IPS DF 6.9 (cell line): ENCODE data around the gene DDX39B.
"Not testable (repeated sequence)": the region's sequence is repeated elsewhere in the genome, so short reads cannot be mapped to it uniquely, and the experiment has no call there.

Source experiments
- DNase-seq: peaks from one replicate; pipeline ENCODE4 v3.0.0-alpha.2; 2013; ENCODE audit warnings: low read depth, low spot score
- H3K27ac ChIP-seq: one replicate; pipeline ENCODE4 v1.5.1; 2013; ENCODE audit warnings: low read length, control low read depth
- H3K27me3 ChIP-seq: 2 replicates; pipeline ENCODE4 v1.6.1; 2013; ENCODE audit warnings: mild to moderate bottlenecking, low read length; ENCODE audit not compliant: control insufficient read depth, insufficient read depth
- H3K36me3 ChIP-seq: 2 replicates; pipeline ENCODE4 v1.6.1; 2013; ENCODE audit warnings: low read length; ENCODE audit not compliant: control insufficient read depth, insufficient read depth
- H3K4me1 ChIP-seq: 2 replicates; pipeline ENCODE4 v1.6.1; 2013; ENCODE audit warnings: low read length; ENCODE audit not compliant: control insufficient read depth, insufficient read depth
- H3K4me3 ChIP-seq: 2 replicates; pipeline ENCODE4 v1.5.1; 2013; ENCODE audit warnings: mild to moderate bottlenecking, low read length
- H3K9me3 ChIP-seq: 2 replicates; pipeline ENCODE4 v1.6.1; 2013; ENCODE audit warnings: low read length, inconsistent platforms; ENCODE audit not compliant: control insufficient read depth, insufficient read depth
- WGBS: extraction: QIAGEN DNeasy Blood & Tissue Kit; methylation state at CpG from one replicate; pipeline ENCODE4 v1.1.7; 2013; ENCODE audit warnings: mixed read lengths, missing lambda C conversion rate; ENCODE audit not compliant: insufficient read length, insufficient coverage; 5-methylcytosine and 5-hydroxymethylcytosine counted together

The DDX39B gene

GRCh38 chr6:31559606-31559957 is 17.8 kb upstream of the DDX39B start:
- Histone ChIP-seq H3K36me3 (peaks cover 2% of the 10 kb centered on the region; the same call in 1 of the 2 replicates), H3K4me3 (no peak overlapping the region), H3K27ac (no peak overlapping the region), H3K4me1 (no peaks in the 10 kb centered on the region), H3K27me3 (no peaks in the 10 kb centered on the region), H3K9me3 (no peaks in the 10 kb centered on the region)
- no CpG with 5 or more reads among the region's 4 CpGs for WGBS
- DNase-seq = no peak

GRCh38 chr6:31558631-31559500 is 17.1 kb upstream of the DDX39B start:
- no CpG with 5 or more reads among the region's 14 CpGs for WGBS
- H3K4me3 ChIP-seq = no peak overlapping the region

GRCh38 chr6:31558318-31558625 is 16.5 kb upstream of the DDX39B start:
- H3K4me3 ChIP-seq = no peak overlapping the region
- peaks cover 2% of the 10 kb centered on the region; the same call in 1 of the 2 replicates for H3K36me3 ChIP-seq
- no peak for DNase-seq
- H3K4me1 ChIP-seq = no peaks in the 10 kb centered on the region
- no peaks in the 10 kb centered on the region for H3K9me3 ChIP-seq
- no peaks in the 10 kb centered on the region for H3K27me3 ChIP-seq
- no peak overlapping the region for H3K27ac ChIP-seq
- WGBS = no CpG with 5 or more reads among the region's 8 CpGs

More at GRCh38 chr6:31558631-31559500, 17.1 kb upstream of the DDX39B start:
- Histone ChIP-seq H3K9me3 (no peaks in the 10 kb centered on the region), H3K27me3 (no peaks in the 10 kb centered on the region), H3K27ac (no peak overlapping the region), H3K36me3 (peaks cover 2% of the 10 kb centered on the region; the same call in 1 of the 2 replicates), H3K4me1 (no peaks in the 10 kb centered on the region)
- no peak for DNase-seq

GRCh38 chr6:31557443-31558317 is 15.9 kb upstream of the DDX39B start:
- H3K36me3 ChIP-seq = peaks cover 2% of the 10 kb centered on the region; the same call in 1 of the 2 replicates
- DNase-seq = no peak
- H3K27ac ChIP-seq = no peak overlapping the region
- no peaks in the 10 kb centered on the region for H3K9me3 ChIP-seq
- no CpG with 5 or more reads among the region's 24 CpGs for WGBS
- H3K27me3 ChIP-seq = no peaks in the 10 kb centered on the region
- no peaks in the 10 kb centered on the region for H3K4me1 ChIP-seq
- no peak overlapping the region for H3K4me3 ChIP-seq

- no peak overlapping the region for H3K4me3 ChIP-seq
- no peaks in the 10 kb centered on the region for H3K4me1 ChIP-seq
- H3K36me3 ChIP-seq = peaks cover 2% of the 10 kb centered on the region; the same call in 1 of the 2 replicates
- no peaks in the 10 kb centered on the region for H3K27me3 ChIP-seq
- H3K9me3 ChIP-seq = no peaks in the 10 kb centered on the region
- no CpG with 5 or more reads among the region's 3 CpGs for WGBS
- H3K27ac ChIP-seq = no peak overlapping the region
- DNase-seq = no peak
These were observed 14.5 kb upstream of the DDX39B start for GRCh38 chr6:31556307-31556706.

- not testable (repeated sequence) for DNase-seq, H3K4me1 ChIP-seq, H3K36me3 ChIP-seq, H3K4me3 ChIP-seq, H3K9me3 ChIP-seq, H3K27ac ChIP-seq, H3K27me3 ChIP-seq
- WGBS = no CpG with 5 or more reads among the region's 5 CpGs
These were observed 9.6 kb upstream of the DDX39B start for GRCh38 chr6:31551371-31551770.

- peaks cover 1% of the 10 kb centered on the region; the same call in 1 of the 2 replicates for H3K4me1 ChIP-seq
- no CpG with 5 or more reads among the region's 2 CpGs for WGBS
- no peaks in the 10 kb centered on the region for H3K27me3 ChIP-seq
- no peak for DNase-seq
- no peaks in the 10 kb centered on the region for H3K9me3 ChIP-seq
- no peak overlapping the region for H3K27ac ChIP-seq
- H3K36me3 ChIP-seq = no peaks in the 10 kb centered on the region
- H3K4me3 ChIP-seq = no peak overlapping the region
These were observed 6.7 kb upstream of the DDX39B start for GRCh38 chr6:31548544-31548873.

- no peaks in the 10 kb centered on the region for H3K27me3 ChIP-seq
- H3K36me3 ChIP-seq = no peaks in the 10 kb centered on the region
- 100% methylated on average over 1 of the region's 24 CpGs for WGBS
- H3K9me3 ChIP-seq = no peaks in the 10 kb centered on the region
- H3K4me3 ChIP-seq = peak overlapping the region; percentile 10; the same call in 1 of the 2 replicates
- DNase-seq = no peak
- no peak overlapping the region for H3K27ac ChIP-seq
- peaks cover 1% of the 10 kb centered on the region; the same call in 1 of the 2 replicates for H3K4me1 ChIP-seq
These were observed 6.1 kb upstream of the DDX39B start for GRCh38 chr6:31547727-31548543.

- Histone ChIP-seq H3K27ac (no peak within 1 kb of the TSS), H3K27me3 (no peaks in the 10 kb centered on the region), H3K9me3 (no peaks in the 10 kb centered on the region), H3K4me1 (peaks cover 1% of the 10 kb centered on the region; the same call in 1 of the 2 replicates), H3K36me3 (no peaks in the 10 kb centered on the region), H3K4me3 (peak within 1 kb of the TSS; percentile 34; the same call in 1 of the 2 replicates)
- peak; percentile 99 for DNase-seq
- WGBS = no CpG with 5 or more reads among the region's 25 CpGs
These were observed 5.3 kb upstream of the DDX39B start, which contains the start of gene NFKBIL1 for GRCh38 chr6:31546958-31547726. Gene NFKBIL1, plus strand, starts transcription at chr6:31547608. Its CDS starts 87 bp downstream, at chr6:31547695.
